D341Med (cell line): ENCODE data around the gene NRXN3.

Experiments used
- DNase-seq: peaks from one replicate; pipeline ENCODE4 v3.0.0; 2012; ENCODE audit warnings: low spot score

NRXN3 gene

GRCh38 chr14:78170203-78170602, at the start of gene NRXN3:
Gene NRXN3, plus strand, starts transcription at chr14:78170373. Its CDS starts 72,721 bp downstream, at chr14:78243094.
- peak; percentile 47 for DNase-seq

- no peak for DNase-seq
Observed at GRCh38 chr14:78122436-78122835, 47.7 kb upstream of the NRXN3 start.

- DNase-seq: no peak
Observed at GRCh38 chr14:78123650-78124253, 46.4 kb upstream of the NRXN3 start.

- no peak for DNase-seq
Observed at GRCh38 chr14:78127961-78128360, 42.2 kb upstream of the NRXN3 start.

GRCh38 chr14:78129375-78129774, 40.8 kb upstream of the NRXN3 start:
- no peak for DNase-seq

- no peak for DNase-seq
Observed at GRCh38 chr14:78130356-78130755, 39.8 kb upstream of the NRXN3 start.

- DNase-seq: no peak
Observed at GRCh38 chr14:78131201-78131600, 39.0 kb upstream of the NRXN3 start.

GRCh38 chr14:78131616-78132015, 38.6 kb upstream of the NRXN3 start:
- no peak for DNase-seq

GRCh38 chr14:78135450-78135891, 34.7 kb upstream of the NRXN3 start:
- no peak for DNase-seq

- no peak for DNase-seq
Observed at GRCh38 chr14:78136695-78137094, 33.5 kb upstream of the NRXN3 start.

- no peak for DNase-seq
Observed at GRCh38 chr14:78141590-78141989, 28.6 kb upstream of the NRXN3 start.

- no peak for DNase-seq
Observed at GRCh38 chr14:78142998-78143397, 27.2 kb upstream of the NRXN3 start.

GRCh38 chr14:78143489-78144145, 26.6 kb upstream of the NRXN3 start:
- DNase-seq: no peak

GRCh38 chr14:78152201-78153063, 17.7 kb upstream of the NRXN3 start:
- no peak for DNase-seq

GRCh38 chr14:78153064-78153341, 17.2 kb upstream of the NRXN3 start:
- no peak for DNase-seq

GRCh38 chr14:78154827-78155226, 15.3 kb upstream of the NRXN3 start:
- DNase-seq: no peak

GRCh38 chr14:78156196-78156595, 14.0 kb upstream of the NRXN3 start:
- DNase-seq: no peak

- DNase-seq: no peak
Observed at GRCh38 chr14:78157494-78158437, 12.4 kb upstream of the NRXN3 start.

GRCh38 chr14:78162202-78162601, 8.0 kb upstream of the NRXN3 start:
- no peak for DNase-seq

GRCh38 chr14:78164226-78164853, 5.8 kb upstream of the NRXN3 start:
- DNase-seq: peak; percentile 77

GRCh38 chr14:78172428-78172827, 2.3 kb downstream of the NRXN3 start:
- no peak for DNase-seq
